K562 (cell line): ENCODE measurements around the gene FAR2. TPM values are rescaled to one million over a fixed set of nuclear protein-coding genes. Genes with fewer than 3 reads are reported as not detected.

ENCODE experiments used
- ATAC-seq: fragments of 200-7000 bp; cut with Tn5 transposase; 3 replicates; pipeline ENCODE4 v1.9.1; 2020; ENCODE audit warnings: moderate library complexity
- BruUV-seq: library from RNA; stranded (reverse); fragments of 400-500 nt; replicated peaks from 2 replicates; lab custom pipeline; 2021; lab: Mats Ljungman, UMichigan
- CTCF ChIA-PET: fragments of 300-600 bp; formaldehyde crosslinking; extraction: SDS; loops from one replicate; lab custom pipeline; 2021; ENCODE audit warnings: low intra/inter-chr PET ratio; lab: Yijun Ruan, JAX
- POLR2A ChIA-PET: fragments of 300-600, 350-650 bp; sonication (Branson Sonifier 250); formaldehyde crosslinking; extraction: SDS; loops from one replicate; lab custom pipeline; 2021; ENCODE audit warnings: antibody characterized with exemption, inconsistent platforms; lab: Yijun Ruan, JAX
- DNase-seq, 4 experiments: peaks; one replicate each; pipeline versions ENCODE4 v3.0.0 to v3.0.0-alpha.2; 2011 to 2018; ENCODE audit warnings: low spot score in 3 of 4, mixed read lengths in 3 of 4; ENCODE audit errors: extremely low read depth in 1 of 4
- FAIRE-seq: peaks from 2 replicates; lab custom pipeline; 2011; peaks lifted over from hg19 to GRCh38; lab: Jason Lieb, UNC
- H2AFZ ChIP-seq: 2 replicates; pipeline ENCODE4 v1.6.0; 2011; ENCODE audit warnings: low read depth, low read length, control low read depth, inconsistent platforms
- H3K27ac ChIP-seq: fragments of 200-600 bp; 3 replicates; pipeline ENCODE4 v1.8.0; 2011; ENCODE audit warnings: low read depth, mild to moderate bottlenecking, control low read depth, inconsistent platforms, low read length, moderate library complexity, mixed read lengths; ENCODE audit errors: extremely low read depth
- H3K27me3 ChIP-seq, 2 experiments: fragments of 300-600 bp in 1 of 2; 2 replicates in 1 of 2; 3 replicates in 1 of 2; pipeline versions ENCODE4 v1.6.0 to v1.8.0; 2011; ENCODE audit warnings: inconsistent platforms in 2 of 2, low read length in 2 of 2, mild to moderate bottlenecking in 1 of 2, mixed read lengths in 1 of 2, moderate library complexity in 1 of 2; ENCODE audit not compliant: control insufficient read depth in 2 of 2, insufficient read depth in 2 of 2
- H3K36me3 ChIP-seq: fragments of 300-600 bp; 3 replicates; pipeline ENCODE4 v1.8.0; 2011; ENCODE audit warnings: mild to moderate bottlenecking, low read length, inconsistent platforms; ENCODE audit not compliant: control insufficient read depth, insufficient read depth
- H3K4me1 ChIP-seq, 2 experiments: fragments of 200-600 bp in 1 of 2; replicated peaks in 1 of 2; 2 replicates in 1 of 2; 3 replicates in 1 of 2; pipeline versions ENCODE4 v1.5.1 to v1.8.0; 2011; ENCODE audit warnings: inconsistent platforms in 2 of 2, low read length in 2 of 2, mild to moderate bottlenecking in 1 of 2, mixed read lengths in 1 of 2, moderate library complexity in 1 of 2; ENCODE audit not compliant: control insufficient read depth in 2 of 2, insufficient read depth in 2 of 2
- H3K4me2 ChIP-seq: 2 replicates; pipeline ENCODE4 v1.6.1; 2011; ENCODE audit warnings: low read length, control low read depth, inconsistent platforms, mixed read lengths; ENCODE audit not compliant: insufficient read depth
- H3K4me3 ChIP-seq: fragments of 200-600 bp; sonication (generic), shearing (Covaris generic); 2 replicates; pipeline ENCODE4 v1.5.1; 2016; ENCODE audit warnings: control low read depth, inconsistent platforms
- H3K79me2 ChIP-seq: fragments of 200-600 bp; 3 replicates; pipeline ENCODE4 v1.8.0; 2011; ENCODE audit warnings: low read length, inconsistent platforms; ENCODE audit not compliant: control insufficient read depth, insufficient read depth
- H3K9ac ChIP-seq, 2 experiments: 2 replicates each; pipeline versions ENCODE4 v1.6.0 to v1.6.1; 2011; ENCODE audit warnings: low read depth in 2 of 2, low read length in 2 of 2, control low read depth in 1 of 2, inconsistent platforms in 1 of 2, mild to moderate bottlenecking in 1 of 2, mixed read lengths in 1 of 2; ENCODE audit not compliant: insufficient read depth in 1 of 2
- H3K9me1 ChIP-seq: one replicate; pipeline ENCODE4 v1.6.0; 2011; ENCODE audit warnings: inconsistent platforms, mild to moderate bottlenecking, low read length, moderate library complexity; ENCODE audit not compliant: control insufficient read depth, insufficient read depth
- H3K9me3 ChIP-seq: replicated peaks from 2 replicates; pipeline ENCODE4 v1.5.1; 2011; ENCODE audit warnings: low read depth, low read length, inconsistent platforms; ENCODE audit not compliant: control insufficient read depth, insufficient read depth
- H4K20me1 ChIP-seq: replicated peaks from 2 replicates; pipeline ENCODE4 v1.6.1; 2011; ENCODE audit warnings: low read length, inconsistent platforms, mixed read lengths; ENCODE audit not compliant: control insufficient read depth, insufficient read depth
- ATF1 ChIP-seq, 2 experiments: fragments of 450-650 bp in 1 of 2; IDR thresholded peaks; 2 replicates each; pipeline ENCODE4 v1.6.1; 2016; ENCODE audit warnings: missing compliant biosample characterization in 1 of 2, missing genetic modification characterization in 1 of 2
- ELF2 ChIP-seq: fragments of 250-450 bp; sonication (Bioruptor Pico); IDR thresholded peaks from 2 replicates; pipeline ENCODE4 v1.5.0; 2021; ENCODE audit warnings: mild to moderate bottlenecking
- GTF2A2 ChIP-seq: IDR thresholded peaks from 2 replicates; pipeline ENCODE4 v1.6.1; 2016; ENCODE audit warnings: mild to moderate bottlenecking, missing genetic modification characterization, missing compliant biosample characterization
- GTF2F1 ChIP-seq: IDR thresholded peaks from 2 replicates; pipeline ENCODE4 v1.6.1; 2011; ENCODE audit warnings: low read depth, low read length, improper control_type of control experiment
- IRF9 ChIP-seq: fragments of 450-650 bp; IDR thresholded peaks from 2 replicates; pipeline ENCODE4 v1.6.1; 2016; ENCODE audit warnings: missing biosample characterization, missing genetic modification characterization
- MTA1 ChIP-seq: fragments of 450-650 bp; IDR thresholded peaks from 2 replicates; pipeline ENCODE4 v1.6.1; 2017; ENCODE audit warnings: borderline replicate concordance
- MYBL2 ChIP-seq, 2 experiments: fragments of 450-650 bp in 1 of 2; sonication (generic) in 1 of 2; formaldehyde crosslinking in 1 of 2; IDR thresholded peaks; 2 replicates each; pipeline versions ENCODE4 v1.6.1 to v1.8.1; 2017 to 2022; ENCODE audit warnings: borderline replicate concordance in 1 of 2, inconsistent platforms in 1 of 2, low read depth in 1 of 2, mild to moderate bottlenecking in 1 of 2, missing genetic modification reagents in 1 of 2, moderate library complexity in 1 of 2
- RBM17 ChIP-seq: fragments of 200-400 bp; formaldehyde crosslinking; IDR thresholded peaks from 2 replicates; pipeline ENCODE4 v1.6.1; 2017; ENCODE audit warnings: low read depth, mild to moderate bottlenecking, low read length, borderline replicate concordance
- SMARCA4 ChIP-seq: fragments of 450-650 bp; IDR thresholded peaks from 2 replicates; pipeline ENCODE4 v1.6.1; 2016
- SPI1 ChIP-seq: IDR thresholded peaks from 2 replicates; pipeline ENCODE4 v1.6.1; 2011; ENCODE audit warnings: low read depth, low read length, control low read depth, borderline replicate concordance
- SRSF3 ChIP-seq: fragments of 200-400 bp; formaldehyde crosslinking; IDR thresholded peaks from 2 replicates; pipeline ENCODE4 v1.6.1; 2016; ENCODE audit warnings: mild to moderate bottlenecking, low read length, moderate library complexity; ENCODE audit not compliant: insufficient read depth
- TRIM28 ChIP-seq: fragments of 450-650 bp; IDR thresholded peaks from 2 replicates; pipeline ENCODE4 v1.6.1; 2017
- ZNF232 ChIP-seq: sonication (generic); formaldehyde crosslinking; IDR thresholded peaks from 2 replicates; pipeline ENCODE4 v1.8.0; 2022; ENCODE audit warnings: mild to moderate bottlenecking, missing genetic modification reagents
- ZNF507 ChIP-seq: conservative IDR thresholded peaks from 2 replicates; pipeline ENCODE4 v1.6.1; 2017; ENCODE audit warnings: missing genetic modification characterization, missing compliant biosample characterization
- ZNF707 ChIP-seq: fragments of 250-450 bp; sonication (Bioruptor Pico); conservative IDR thresholded peaks from 2 replicates; pipeline ENCODE4 v1.8.0; 2022; ENCODE audit warnings: inconsistent platforms, mild to moderate bottlenecking, moderate library complexity
- WGBS: fragments of 100-300 bp; shearing (Covaris generic); methylation state at CpG from one replicate; pipeline ENCODE4 v1.1.6; 2016; ENCODE audit warnings: low coverage, mixed read lengths; ENCODE audit not compliant: insufficient coverage; ENCODE audit errors: missing lambda C conversion rate; 5-methylcytosine and 5-hydroxymethylcytosine counted together
- in situ Hi-C: fragments of 300-500 bp; cut with MboI; formaldehyde crosslinking; loops from 4 replicates; pipeline ENCODE4 v1.15.0; 2018; ENCODE audit warnings: inconsistent platforms, mixed read lengths
- intact Hi-C: fragments of 100-400 bp; cut with micrococcal nuclease; formaldehyde crosslinking; loops from 2 replicates; pipeline ENCODE4 v1.14.2; 2022
- polyA plus RNA-seq, 8 experiments: library from polyadenylated mRNA; depleted of rRNA in 4 of 8; stranded (reverse) in 5 of 8; unstranded in 3 of 8; fragments of >200 nt; fragmentation: Nextera tagmentation in 2 of 8; fragmentation: Illumina TruSeq in 1 of 8; extraction: Ambion mirVana in 2 of 8; extraction: Trizol in 1 of 8; gene quantifications; 2 replicates each; pipeline versions ENCODE4 v1.2.1 to v1.2.3, GENCODE V29; 2011 to 2014; ENCODE audit warnings: inconsistent platforms in 1 of 8, missing spikeins in 1 of 8
- total RNA-seq, 7 experiments: library from RNA; depleted of rRNA in 6 of 7; stranded (reverse); fragments of >200 nt in 6 of 7; fragmentation: Illumina TruSeq in 2 of 7; extraction: Trizol in 2 of 7; gene quantifications; 2 replicates each; pipeline versions ENCODE4 v1.2.1 to v1.2.3, GENCODE V29; 2011 to 2021; ENCODE audit warnings: low replicate concordance in 1 of 7
- TF ChIP-seq, protein P1 (sequence below): sonication (generic); IDR thresholded peaks from 2 replicates; pipeline ENCODE4 v1.6.1; 2016
- TF ChIP-seq, protein P2 (sequence below): fragments of 250-450 bp; sonication (Bioruptor Pico); IDR thresholded peaks from 2 replicates; pipeline ENCODE4 v1.5.0; 2021; ENCODE audit warnings: mild to moderate bottlenecking, borderline replicate concordance

Gene FAR2
- total and polyA plus RNA-seq, 9 of the 15 experiments (the other 6 are each of a cell fraction or from before 2014, with no cell fraction given), result 5.0 to 13.4 (median 8.5) TPM

GRCh38 chr12:29152223-29152868 is 3.3 kb downstream of the FAR2 start:
- in situ Hi-C loops, result no loop called here
- Histone ChIP-seq H3K27ac (no peak overlapping the region), H4K20me1 (no peaks in the 10 kb centered on the region), H3K79me2 (peaks cover 5% of the 10 kb centered on the region; the same call in 1 of the 3 replicates), H3K27me3 (no peaks in the 10 kb centered on the region), H3K9me3 (no peaks in the 10 kb centered on the region), H2AFZ (no peak overlapping the region), H3K4me2 (no peak overlapping the region), H3K4me3 (no peak overlapping the region), H3K9me1 (no peaks in the 10 kb centered on the region), H3K9ac (no peak overlapping the region), H3K4me1 (peaks cover 0 to 13% of the 10 kb centered on the region in 2 experiments; a peak in 3 of 5 replicates), H3K36me3 (no peaks in the 10 kb centered on the region)
- 20% methylated on average over 1 of the region's 1 CpG for WGBS
- ATAC-seq (peak; percentile 17; the same call in 1 of the 3 replicates), FAIRE-seq (no peak), DNase-seq (peak in 2 of 4 experiments; percentile 19 to 21)
- intact Hi-C loops, result no loop called here
- ChIA-PET CTCF (no interaction called here), POLR2A (interaction anchor here (0.6 kb wide), 1 partner anchor 66 kb away, joined by 3 read pairs; no protein-coding TSS in a partner anchor)
- BruUV-seq, result no TSS peak
- TF ChIP-seq ZNF707 (CRISPR knock-in tag) (no peak), SRSF3 (no peak), ZNF232 (CRISPR knock-in tag) (no peak), GTF2F1 (no peak), TRIM28 (no peak), MYBL2 (IDR thresholded peaks at IDR 0.05; ENCODE audit: low read depth) (no peak), MYBL2 (CRISPR knock-in tag; IDR thresholded peaks at IDR 0.05; ENCODE audit: borderline replicate concordance) (no peak), IRF9 (tag) (no peak), MTA1 (no peak), ELF2 (no peak), SMARCA4 (no peak), GTF2A2 (tag) (no peak), ZNF507 (tag) (no peak), ATF1 (CRISPR knock-in tag; IDR thresholded peaks at IDR 0.05) (no peak), ATF1 (tag; IDR thresholded peaks at IDR 0.05) (0 out of 2 replicates have a peak, but pooled peaks have one; percentile 23), RBM17 (no peak), SPI1 (peak; percentile 79)
- TF ChIP-seq, protein P1, sequence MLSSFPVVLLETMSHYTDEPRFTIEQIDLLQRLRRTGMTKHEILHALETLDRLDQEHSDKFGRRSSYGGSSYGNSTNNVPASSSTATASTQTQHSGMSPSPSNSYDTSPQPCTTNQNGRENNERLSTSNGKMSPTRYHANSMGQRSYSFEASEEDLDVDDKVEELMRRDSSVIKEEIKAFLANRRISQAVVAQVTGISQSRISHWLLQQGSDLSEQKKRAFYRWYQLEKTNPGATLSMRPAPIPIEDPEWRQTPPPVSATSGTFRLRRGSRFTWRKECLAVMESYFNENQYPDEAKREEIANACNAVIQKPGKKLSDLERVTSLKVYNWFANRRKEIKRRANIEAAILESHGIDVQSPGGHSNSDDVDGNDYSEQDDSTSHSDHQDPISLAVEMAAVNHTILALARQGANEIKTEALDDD, result peak; percentile 58
- TF ChIP-seq, protein P2, sequence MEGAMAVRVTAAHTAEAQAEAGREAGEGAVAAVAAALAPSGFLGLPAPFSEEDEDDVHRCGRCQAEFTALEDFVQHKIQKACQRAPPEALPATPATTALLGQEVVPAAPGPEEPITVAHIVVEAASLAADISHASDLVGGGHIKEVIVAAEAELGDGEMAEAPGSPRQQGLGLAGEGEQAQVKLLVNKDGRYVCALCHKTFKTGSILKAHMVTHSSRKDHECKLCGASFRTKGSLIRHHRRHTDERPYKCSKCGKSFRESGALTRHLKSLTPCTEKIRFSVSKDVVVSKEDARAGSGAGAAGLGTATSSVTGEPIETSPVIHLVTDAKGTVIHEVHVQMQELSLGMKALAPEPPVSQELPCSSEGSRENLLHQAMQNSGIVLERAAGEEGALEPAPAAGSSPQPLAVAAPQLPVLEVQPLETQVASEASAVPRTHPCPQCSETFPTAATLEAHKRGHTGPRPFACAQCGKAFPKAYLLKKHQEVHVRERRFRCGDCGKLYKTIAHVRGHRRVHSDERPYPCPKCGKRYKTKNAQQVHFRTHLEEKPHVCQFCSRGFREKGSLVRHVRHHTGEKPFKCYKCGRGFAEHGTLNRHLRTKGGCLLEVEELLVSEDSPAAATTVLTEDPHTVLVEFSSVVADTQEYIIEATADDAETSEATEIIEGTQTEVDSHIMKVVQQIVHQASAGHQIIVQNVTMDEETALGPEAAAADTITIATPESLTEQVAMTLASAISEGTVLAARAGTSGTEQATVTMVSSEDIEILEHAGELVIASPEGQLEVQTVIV (CRISPR knock-in tag), result no peak
